Measurements from ENCODE around the gene SGCA. TPM values are rescaled to one million over a fixed set of nuclear protein-coding genes. Genes with fewer than 3 reads are reported as not detected.

The SGCA gene
- total RNA-seq, 1 experiment from 2014 or later: not detected

DNA sequence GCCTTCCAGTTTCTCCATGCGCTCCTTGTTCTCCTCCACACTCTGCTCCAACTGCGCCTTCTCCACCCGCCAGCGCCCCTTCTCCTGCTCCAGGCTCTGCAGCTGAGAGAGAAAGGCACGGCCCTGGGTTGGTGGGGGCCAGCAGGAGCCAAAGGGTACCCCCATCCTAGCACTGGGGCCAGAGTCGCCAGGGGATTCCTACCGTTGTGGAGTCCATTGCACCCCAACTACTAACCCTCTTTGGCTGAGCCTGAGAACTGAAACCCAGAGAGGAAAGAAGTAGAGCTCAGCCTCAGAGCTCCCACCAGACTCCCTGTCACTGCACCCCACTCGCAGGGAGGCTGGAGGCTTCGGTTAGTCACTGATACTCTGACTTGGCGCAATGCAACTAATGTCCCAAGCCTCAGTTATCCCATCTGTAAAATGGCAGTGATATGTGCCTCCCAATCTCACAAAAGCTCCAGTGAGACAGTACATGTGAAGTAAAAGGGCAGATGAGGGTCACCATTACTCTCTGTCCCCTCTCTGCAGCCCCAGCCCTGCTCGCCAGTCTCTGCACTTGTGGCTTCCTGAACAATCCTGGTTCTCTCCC is 29.6 kb upstream of the SGCA start:
- H3K9ac ChIP-seq (ENCODE audit: low read length): no peak overlapping the region
- H3K4me1 ChIP-seq (ENCODE audit: insufficient read depth, low read length): no peaks in the 10 kb centered on the region
- no peaks in the 10 kb centered on the region for H3K9me2 ChIP-seq (replicated peaks; ENCODE audit: low read length)
- H3K36me3 ChIP-seq (ENCODE audit: low read depth, low read length): peaks cover 56% of the 10 kb centered on the region
- no peak overlapping the region for H3K27ac ChIP-seq (ENCODE audit: low read length)
- no peak overlapping the region for H3K4me2 ChIP-seq (ENCODE audit: low read length)
- no peaks in the 10 kb centered on the region for H3K27me3 ChIP-seq (ENCODE audit: low read length)
- no peaks in the 10 kb centered on the region for H3K9me3 ChIP-seq (ENCODE audit: low read length)
- ChIA-PET POLR2A (ENCODE audit: unreplicated experiment) (no interaction called here), CTCF (interaction anchor here (0.8 kb wide), 1 partner anchor 20 kb away, joined by 20 read pairs; no protein-coding TSS in a partner anchor)
- no peak overlapping the region for H3K4me3 ChIP-seq (ENCODE audit: low read length)
- intact Hi-C loops (cut with micrococcal nuclease): no loop called here
- H3K79me2 ChIP-seq (ENCODE audit: low read length): no peaks in the 10 kb centered on the region
- H3F3A ChIP-seq (ENCODE audit: low read length, unreplicated experiment): no peaks in the 10 kb centered on the region
- TF ChIP-seq EZH2 (IDR thresholded peaks at IDR 0.05; ENCODE audit: low read length, unreplicated experiment) (no peak), EZH2phosphoT487 (IDR thresholded peaks at IDR 0.05; ENCODE audit: borderline replicate concordance, low read length) (no peak)
- TF ChIP-seq, protein P1, sequence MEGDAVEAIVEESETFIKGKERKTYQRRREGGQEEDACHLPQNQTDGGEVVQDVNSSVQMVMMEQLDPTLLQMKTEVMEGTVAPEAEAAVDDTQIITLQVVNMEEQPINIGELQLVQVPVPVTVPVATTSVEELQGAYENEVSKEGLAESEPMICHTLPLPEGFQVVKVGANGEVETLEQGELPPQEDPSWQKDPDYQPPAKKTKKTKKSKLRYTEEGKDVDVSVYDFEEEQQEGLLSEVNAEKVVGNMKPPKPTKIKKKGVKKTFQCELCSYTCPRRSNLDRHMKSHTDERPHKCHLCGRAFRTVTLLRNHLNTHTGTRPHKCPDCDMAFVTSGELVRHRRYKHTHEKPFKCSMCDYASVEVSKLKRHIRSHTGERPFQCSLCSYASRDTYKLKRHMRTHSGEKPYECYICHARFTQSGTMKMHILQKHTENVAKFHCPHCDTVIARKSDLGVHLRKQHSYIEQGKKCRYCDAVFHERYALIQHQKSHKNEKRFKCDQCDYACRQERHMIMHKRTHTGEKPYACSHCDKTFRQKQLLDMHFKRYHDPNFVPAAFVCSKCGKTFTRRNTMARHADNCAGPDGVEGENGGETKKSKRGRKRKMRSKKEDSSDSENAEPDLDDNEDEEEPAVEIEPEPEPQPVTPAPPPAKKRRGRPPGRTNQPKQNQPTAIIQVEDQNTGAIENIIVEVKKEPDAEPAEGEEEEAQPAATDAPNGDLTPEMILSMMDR (conservative IDR thresholded peaks at IDR 0.05; ENCODE audit: low read depth, low read length): no peak
- DNase-seq (no peak), ATAC-seq (no peak)
- no TSS peak for BruUV-seq (replicated peaks)
- no peak overlapping the region for H2AFZ ChIP-seq (ENCODE audit: low read length)
- H4K20me1 ChIP-seq (ENCODE audit: low read length): 0 out of 2 replicates have a peak, but pooled peaks cover 5% of the 10 kb centered on the region

DNA sequence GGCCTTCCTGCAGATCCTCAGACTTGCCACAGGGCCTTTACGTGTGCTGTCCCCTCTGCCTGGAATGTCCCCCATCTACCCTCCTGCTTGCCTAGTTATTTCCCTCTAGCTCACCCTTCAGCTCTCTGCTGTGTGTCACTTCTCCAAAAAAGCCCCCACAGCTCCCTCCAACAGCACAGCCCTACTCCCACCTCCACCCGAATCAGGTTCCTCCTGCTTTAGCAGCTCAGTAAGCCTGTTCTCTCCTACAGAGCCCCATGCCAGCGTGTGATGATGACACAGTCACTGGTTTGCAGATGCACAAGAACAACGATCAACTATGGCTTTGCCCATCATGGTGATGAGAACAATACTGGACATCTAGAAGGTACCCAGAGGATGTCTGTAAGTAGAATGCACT is 28.8 kb upstream of the SGCA start:
- Histone ChIP-seq H3K9me2 (replicated peaks; ENCODE audit: low read length) (no peaks in the 10 kb centered on the region), H3K4me2 (ENCODE audit: low read length) (no peak overlapping the region), H3F3A (ENCODE audit: low read length, unreplicated experiment) (no peaks in the 10 kb centered on the region), H3K27ac (ENCODE audit: low read length) (no peak overlapping the region), H2AFZ (ENCODE audit: low read length) (no peak overlapping the region), H3K36me3 (ENCODE audit: low read depth, low read length) (peaks cover 63% of the 10 kb centered on the region), H3K79me2 (ENCODE audit: low read length) (no peaks in the 10 kb centered on the region), H3K27me3 (ENCODE audit: low read length) (no peaks in the 10 kb centered on the region), H3K4me1 (ENCODE audit: insufficient read depth, low read length) (no peaks in the 10 kb centered on the region), H3K9ac (ENCODE audit: low read length) (no peak overlapping the region), H3K9me3 (ENCODE audit: low read length) (no peaks in the 10 kb centered on the region), H4K20me1 (ENCODE audit: low read length) (0 out of 2 replicates have a peak, but pooled peaks cover 5% of the 10 kb centered on the region), H3K4me3 (ENCODE audit: low read length) (no peak overlapping the region)
- TF ChIP-seq EZH2phosphoT487 (IDR thresholded peaks at IDR 0.05; ENCODE audit: borderline replicate concordance, low read length) (no peak), EZH2 (IDR thresholded peaks at IDR 0.05; ENCODE audit: low read length, unreplicated experiment) (no peak)
- TF ChIP-seq, protein P1 (conservative IDR thresholded peaks at IDR 0.05; ENCODE audit: low read depth, low read length): no peak
- ChIA-PET POLR2A (ENCODE audit: unreplicated experiment) (no interaction called here), CTCF (no interaction called here)
- intact Hi-C loops (cut with micrococcal nuclease): no loop called here
- BruUV-seq (replicated peaks): no TSS peak
- ATAC-seq (no peak), DNase-seq (no peak)

DNA sequence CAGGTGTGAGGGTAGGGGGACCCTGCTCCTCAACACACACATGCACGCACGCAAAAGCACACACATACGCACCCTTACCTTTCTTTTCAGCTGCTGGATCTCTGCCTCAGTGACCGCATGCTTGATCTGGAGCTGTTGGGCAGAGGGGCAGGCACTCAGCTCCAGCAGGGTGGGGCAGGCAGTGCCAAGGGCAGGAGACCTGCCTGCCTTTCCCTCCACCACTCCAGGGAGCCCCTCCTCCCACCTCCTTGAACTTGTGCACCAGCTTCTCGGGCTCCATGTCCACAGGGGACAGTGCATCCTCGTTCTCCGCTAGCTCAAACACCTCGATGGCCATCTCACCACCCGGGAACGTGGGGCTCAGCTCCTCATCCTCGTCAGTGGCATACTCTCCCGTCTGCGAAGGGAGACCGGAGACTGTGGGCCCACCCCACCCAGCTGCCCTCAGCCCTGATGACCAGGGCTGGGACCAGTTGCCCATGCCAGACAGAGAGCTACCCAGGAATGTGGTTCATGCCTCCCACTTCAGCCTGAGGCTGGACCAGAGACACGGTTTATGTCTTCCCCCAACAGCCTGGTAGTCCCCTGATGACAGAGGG is 26.5 kb upstream of the SGCA start:
- DNase-seq: no peak
- no peak for ATAC-seq
- H3K9ac ChIP-seq (ENCODE audit: low read length): no peak overlapping the region
- ChIA-PET POLR2A (ENCODE audit: unreplicated experiment) (no interaction called here), CTCF (no interaction called here)
- H3K27ac ChIP-seq (ENCODE audit: low read length): no peak overlapping the region
- no peak overlapping the region for H2AFZ ChIP-seq (ENCODE audit: low read length)
- H3K27me3 ChIP-seq (ENCODE audit: low read length): no peaks in the 10 kb centered on the region
- no peaks in the 10 kb centered on the region for H3K79me2 ChIP-seq (ENCODE audit: low read length)
- no TSS peak for BruUV-seq (replicated peaks)
- no peak overlapping the region for H3K4me2 ChIP-seq (ENCODE audit: low read length)
- H3K9me3 ChIP-seq (ENCODE audit: low read length): no peaks in the 10 kb centered on the region
- no peaks in the 10 kb centered on the region for H3K9me2 ChIP-seq (replicated peaks; ENCODE audit: low read length)
- H4K20me1 ChIP-seq (ENCODE audit: low read length): 0 out of 2 replicates have a peak, but pooled peaks cover 5% of the 10 kb centered on the region
- no peak for TF ChIP-seq EZH2phosphoT487 (IDR thresholded peaks at IDR 0.05; ENCODE audit: borderline replicate concordance, low read length)
- TF ChIP-seq, protein P1 (conservative IDR thresholded peaks at IDR 0.05; ENCODE audit: low read depth, low read length): no peak
- TF ChIP-seq EZH2 (IDR thresholded peaks at IDR 0.05; ENCODE audit: low read length, unreplicated experiment): no peak
- intact Hi-C loops (cut with micrococcal nuclease): no loop called here
- H3K4me3 ChIP-seq (ENCODE audit: low read length): no peak overlapping the region
- no peaks in the 10 kb centered on the region for H3F3A ChIP-seq (ENCODE audit: low read length, unreplicated experiment)
- H3K36me3 ChIP-seq (ENCODE audit: low read depth, low read length): peaks cover 75% of the 10 kb centered on the region
- H3K4me1 ChIP-seq (ENCODE audit: insufficient read depth, low read length): no peaks in the 10 kb centered on the region
